ENCODE measurements around the gene PDE6H.

PDE6H gene

DNA sequence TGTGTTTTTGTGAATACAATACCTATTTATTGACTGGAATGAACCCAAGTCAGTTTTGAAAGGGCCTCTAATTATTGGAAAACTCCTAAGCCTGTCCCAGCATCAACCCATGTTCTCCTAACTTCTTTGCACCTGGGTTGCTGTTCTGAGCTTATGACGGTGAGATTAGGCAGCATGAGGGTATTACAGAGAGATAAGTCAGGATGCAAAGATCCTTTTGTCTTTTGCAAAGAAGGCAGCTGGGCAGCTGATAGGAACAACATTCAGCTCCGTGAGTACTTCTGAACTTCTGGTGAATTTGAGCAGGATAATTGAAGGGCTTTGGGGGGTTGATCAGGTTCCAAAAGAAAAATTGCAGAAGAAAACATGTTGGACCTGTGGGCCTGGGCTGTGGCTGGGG, at the start of gene PDE6H:
TSS of gene PDE6H (plus strand) at position 227 of the 400 bp plus-strand sequence. CDS start 4,971 bp downstream, outside the sequence.
- no peak for DNase-seq

DNA sequence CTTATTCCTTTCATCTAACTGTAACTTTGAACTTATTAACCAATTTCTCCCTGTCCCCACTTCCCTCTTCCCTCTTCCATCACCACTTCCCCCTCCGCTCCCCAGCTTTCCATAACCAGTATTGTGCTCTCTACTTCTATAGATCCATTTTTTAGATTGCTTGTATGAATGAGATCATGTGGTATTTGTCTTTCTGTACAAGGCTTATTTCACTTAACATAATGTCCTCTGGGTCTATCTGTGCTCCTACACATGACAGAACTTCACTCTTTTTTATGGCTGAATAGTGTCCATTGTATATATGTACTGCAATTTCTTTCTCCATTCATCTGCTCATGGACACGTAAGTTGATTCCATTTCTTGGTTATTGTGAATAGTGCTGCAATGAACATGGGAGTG, 48.9 kb upstream of the PDE6H start:
- no peak for DNase-seq

DNA sequence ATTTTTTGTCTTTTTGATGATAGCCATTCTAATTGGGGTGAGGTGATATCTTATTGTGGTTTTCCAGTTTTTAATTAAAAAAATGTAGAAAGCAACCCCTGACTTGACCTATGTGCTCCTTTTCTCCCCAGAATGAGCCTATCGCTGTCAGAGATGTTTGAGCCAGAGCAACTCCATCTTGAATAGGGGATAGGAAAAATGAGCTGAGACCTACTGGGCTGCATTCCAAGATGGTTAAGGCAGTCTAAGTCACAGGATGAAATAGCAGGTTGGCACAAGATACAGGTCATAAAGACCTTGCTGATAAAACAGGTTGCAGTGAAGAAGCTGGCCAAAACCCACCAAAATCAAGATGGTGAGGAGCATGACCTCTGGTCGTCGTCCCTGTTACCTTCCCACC, 48.3 kb upstream of the PDE6H start:
- no peak for DNase-seq

DNA sequence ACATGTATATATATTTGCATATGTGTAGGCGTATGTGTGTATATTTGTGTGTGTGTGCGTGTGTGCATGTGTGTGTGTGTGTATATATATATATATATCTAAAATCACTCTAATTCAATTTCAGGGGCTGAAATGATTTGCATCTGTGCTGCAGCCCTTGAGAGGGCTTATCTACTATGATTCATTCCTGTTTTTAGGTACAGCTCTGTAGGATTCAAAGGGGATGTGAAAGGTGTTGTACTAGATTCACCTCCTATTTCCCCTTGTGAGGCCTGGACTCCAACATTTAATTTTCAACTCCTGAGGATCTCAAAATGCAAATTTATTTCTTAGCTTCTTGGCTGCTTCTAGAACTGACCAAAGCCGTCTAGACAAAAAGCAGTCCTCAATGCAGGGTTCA, 45.6 kb upstream of the PDE6H start:
- DNase-seq: no peak

DNA sequence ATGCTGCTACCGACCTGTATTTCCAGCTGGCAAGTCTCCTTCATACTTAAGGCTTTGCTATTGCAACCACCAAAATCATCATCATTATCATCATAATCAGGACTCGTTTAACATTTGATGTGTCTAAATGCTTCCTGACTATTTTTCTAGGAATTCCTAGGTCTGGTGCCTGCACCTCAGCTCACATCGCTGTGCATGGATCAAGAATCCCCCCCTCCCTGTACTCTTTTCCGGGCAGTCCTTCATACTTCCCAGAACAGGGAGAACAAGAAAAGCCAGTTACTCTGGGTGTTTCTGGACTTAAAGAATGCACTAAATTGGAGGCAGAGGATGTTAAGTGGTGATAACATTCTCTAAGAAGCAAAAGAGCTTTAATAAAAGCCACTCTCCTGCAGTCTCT, 43.9 kb upstream of the PDE6H start:
- DNase-seq: no peak

DNA sequence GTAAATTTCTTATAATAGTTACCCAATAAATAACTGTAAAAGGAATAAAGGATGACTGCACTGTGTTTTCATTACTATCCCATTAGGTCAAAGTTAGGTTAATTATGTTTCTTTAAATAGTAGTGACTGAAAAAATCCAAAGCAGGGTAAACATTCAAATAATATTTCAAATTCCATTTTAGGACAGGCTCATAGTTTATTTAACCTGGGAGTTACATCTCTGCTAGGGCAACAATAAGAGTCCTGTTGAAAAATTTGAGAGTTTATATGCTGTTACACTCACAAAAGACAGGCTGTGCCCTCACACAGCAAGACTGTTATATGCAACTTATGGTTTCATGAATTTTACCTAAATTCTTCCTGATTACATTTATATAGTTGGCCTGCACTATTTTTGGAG, 42.5 kb upstream of the PDE6H start:
- DNase-seq: no peak

- no peak for DNase-seq
Measured at GRCh38 chr12:14931359-14931758, 41.5 kb upstream of the PDE6H start.

- no peak for DNase-seq
Measured at GRCh38 chr12:14931791-14932560, 40.9 kb upstream of the PDE6H start.

DNA sequence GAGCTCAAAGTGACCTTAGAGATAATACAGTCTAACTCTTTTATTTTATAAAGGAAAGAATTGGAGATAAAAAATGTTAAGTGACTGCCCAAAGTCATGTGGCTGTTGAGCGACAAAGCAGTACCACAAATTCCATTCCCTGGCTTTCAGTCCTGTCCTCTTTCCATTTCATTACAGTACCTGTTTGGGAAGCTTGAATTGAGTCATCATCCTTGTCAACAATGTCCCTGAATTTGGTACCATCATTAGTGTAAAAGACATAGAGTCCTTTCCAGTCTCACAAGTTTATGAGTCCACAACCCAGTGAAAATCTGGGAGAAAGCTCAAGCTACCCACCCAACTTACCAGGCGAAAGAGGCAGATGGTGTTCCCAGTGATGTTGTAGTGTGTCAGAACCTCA, 38.3 kb upstream of the PDE6H start:
- no peak for DNase-seq

GRCh38 chr12:14935031-14935430, 37.8 kb upstream of the PDE6H start:
- DNase-seq: no peak

DNA sequence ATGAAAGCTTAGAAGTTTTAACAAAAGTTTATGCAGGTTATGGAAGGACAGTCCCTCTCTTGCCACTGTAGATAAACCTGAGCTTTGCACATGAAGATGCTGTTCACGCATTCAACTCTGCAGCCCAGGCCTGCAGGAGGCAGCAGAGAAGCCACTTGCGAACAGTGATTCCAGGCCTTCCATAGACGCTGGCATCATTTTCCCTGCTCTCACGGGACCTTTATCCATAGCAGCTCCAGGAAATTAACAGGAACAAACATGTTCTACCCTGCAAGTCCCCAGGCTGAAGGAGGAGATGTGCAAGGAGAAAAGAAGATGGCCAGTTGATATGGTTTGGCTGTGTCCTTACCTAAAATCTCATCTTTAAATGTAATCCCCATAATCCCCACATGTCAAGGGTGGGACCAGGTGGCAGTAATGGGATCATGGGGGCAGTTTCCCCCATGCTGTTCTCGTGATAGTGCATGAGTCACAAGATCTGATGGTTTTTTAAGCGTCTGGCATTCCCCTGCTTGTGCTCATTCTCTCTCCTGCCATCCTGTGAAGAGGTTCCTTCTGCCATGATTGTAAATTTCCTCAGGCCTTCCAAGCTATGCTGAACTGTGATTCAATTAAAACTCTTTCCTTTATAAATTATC, 36.5 kb upstream of the PDE6H start:
- peak; percentile 36 for DNase-seq

GRCh38 chr12:14937014-14937413, 35.8 kb upstream of the PDE6H start:
- no peak for DNase-seq

- peak; percentile 50 for DNase-seq
Measured at GRCh38 chr12:14937689-14938088, 35.2 kb upstream of the PDE6H start.

DNA sequence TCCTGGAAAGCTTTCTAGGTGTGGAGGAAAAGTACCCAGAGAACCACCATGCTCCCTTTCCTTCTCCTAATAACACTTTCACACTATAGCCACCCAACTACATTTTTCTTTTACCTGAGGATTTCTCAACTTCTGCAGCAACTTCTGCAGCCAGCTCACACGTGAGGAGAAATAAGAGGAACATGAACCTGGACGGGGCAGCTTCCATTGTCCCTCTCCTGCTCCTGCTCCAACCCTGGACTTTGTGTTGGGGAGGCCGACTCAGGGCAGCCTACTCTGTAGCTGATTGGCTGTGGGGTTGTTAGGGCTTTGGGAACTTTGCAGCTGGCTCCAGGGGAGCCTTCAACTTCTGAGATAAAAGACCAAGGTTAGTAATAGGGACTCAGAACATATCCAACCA, 34.5 kb upstream of the PDE6H start, which contains the start of gene ERP27:
TSS of gene ERP27 (minus strand) at position 237 of the 400 bp plus-strand sequence. CDS start at position 208, 29 bp downstream.
- no peak for DNase-seq

DNA sequence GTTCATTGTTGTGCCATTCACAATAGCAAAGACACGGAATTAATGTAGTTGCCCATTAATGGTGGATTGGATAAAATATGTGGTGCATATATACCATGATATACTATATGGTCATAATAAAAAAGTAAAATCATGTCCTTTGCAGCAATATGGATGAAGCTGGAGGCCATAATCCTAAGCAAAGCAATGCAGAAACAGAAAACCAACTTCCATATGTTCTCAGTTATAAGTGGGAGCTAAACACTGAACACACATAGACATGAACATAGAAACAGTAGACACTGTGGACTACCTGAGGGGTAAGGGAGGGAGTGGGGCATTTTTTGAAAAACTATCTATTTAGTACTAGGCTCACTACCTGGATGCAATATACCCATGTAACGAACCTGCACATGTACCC, 31.5 kb upstream of the PDE6H start:
- no peak for DNase-seq

- no peak for DNase-seq
Measured at GRCh38 chr12:14942196-14942931, 30.5 kb upstream of the PDE6H start.

DNA sequence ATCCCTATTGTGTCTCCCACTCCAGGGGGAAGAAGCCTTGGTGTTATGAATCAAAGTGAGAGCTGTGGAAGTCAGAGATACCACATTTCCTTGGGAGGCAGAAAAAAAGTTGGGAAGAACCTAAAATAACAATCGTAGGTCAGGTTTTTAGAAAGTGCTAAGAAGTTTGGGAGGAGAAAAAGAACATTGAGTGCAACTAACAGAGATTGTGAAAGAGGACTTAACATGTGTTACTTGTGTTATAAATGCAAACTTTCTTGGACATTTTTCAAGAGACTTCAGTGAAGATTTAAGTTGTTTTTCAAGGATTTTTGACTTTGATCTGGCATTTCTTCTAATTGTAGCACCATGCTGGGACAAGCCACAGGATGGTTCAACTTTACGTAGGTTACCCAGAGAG, 26.7 kb upstream of the PDE6H start:
- no peak for DNase-seq

DNA sequence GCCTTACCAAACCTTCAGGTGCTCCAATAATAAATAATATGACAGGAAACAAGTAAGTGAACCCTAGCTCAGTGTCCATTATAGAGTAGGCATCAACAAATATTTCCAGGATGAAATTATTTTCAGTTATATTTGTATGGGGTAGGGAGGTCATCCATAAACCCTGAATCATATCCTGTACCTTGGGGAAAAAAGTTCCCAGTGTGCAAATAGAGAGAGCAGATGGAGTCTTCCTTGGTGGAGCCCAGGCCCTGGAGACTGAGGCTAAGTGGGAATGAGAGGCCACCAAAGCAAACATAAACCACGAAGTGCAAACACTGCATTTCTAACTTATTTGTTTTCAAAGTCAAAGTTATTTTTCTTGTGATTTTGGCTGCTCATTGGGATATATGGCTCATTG, 26.0 kb upstream of the PDE6H start:
- no peak for DNase-seq

- peak; percentile 89 for DNase-seq
Measured at GRCh38 chr12:14948672-14949071, 24.2 kb upstream of the PDE6H start.

GRCh38 chr12:14949631-14950030, 23.2 kb upstream of the PDE6H start:
- peak; percentile 36 for DNase-seq

DNA sequence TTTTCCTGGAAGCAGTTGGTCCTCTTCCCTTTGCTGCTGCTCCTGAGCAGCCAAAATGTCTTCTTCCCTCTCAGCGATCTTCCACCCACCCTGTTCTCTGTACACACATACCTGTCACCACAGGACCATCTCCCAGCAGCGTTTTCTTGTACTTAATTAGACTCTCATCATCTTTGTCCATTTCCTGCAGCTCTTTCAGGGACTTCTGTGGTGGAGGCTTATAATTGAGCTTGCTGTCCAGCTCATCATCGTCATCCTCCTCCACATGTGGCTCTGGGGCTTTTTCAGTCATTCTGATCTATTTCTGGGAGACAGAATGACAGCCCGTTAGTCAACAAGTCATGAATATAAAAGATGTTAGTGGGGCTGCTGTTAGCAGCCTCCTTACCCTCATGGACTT, 22.4 kb upstream of the PDE6H start:
- DNase-seq: peak; percentile 29

GRCh38 chr12:14950982-14951746, 21.7 kb upstream of the PDE6H start:
- DNase-seq: peak; percentile 47

- no peak for DNase-seq
Measured at GRCh38 chr12:14951851-14952250, 21.0 kb upstream of the PDE6H start.
